ENCODE data around the gene SPATA25. TPM values are rescaled to one million over a fixed set of nuclear protein-coding genes. Genes with fewer than 3 reads are reported as not detected.

The SPATA25 gene
- total and polyA plus RNA-seq, 2 donors (not counting 3 experiments of a cell fraction or from before 2014, with no cell fraction given) = 0.69 to 1.3 TPM

DNA sequence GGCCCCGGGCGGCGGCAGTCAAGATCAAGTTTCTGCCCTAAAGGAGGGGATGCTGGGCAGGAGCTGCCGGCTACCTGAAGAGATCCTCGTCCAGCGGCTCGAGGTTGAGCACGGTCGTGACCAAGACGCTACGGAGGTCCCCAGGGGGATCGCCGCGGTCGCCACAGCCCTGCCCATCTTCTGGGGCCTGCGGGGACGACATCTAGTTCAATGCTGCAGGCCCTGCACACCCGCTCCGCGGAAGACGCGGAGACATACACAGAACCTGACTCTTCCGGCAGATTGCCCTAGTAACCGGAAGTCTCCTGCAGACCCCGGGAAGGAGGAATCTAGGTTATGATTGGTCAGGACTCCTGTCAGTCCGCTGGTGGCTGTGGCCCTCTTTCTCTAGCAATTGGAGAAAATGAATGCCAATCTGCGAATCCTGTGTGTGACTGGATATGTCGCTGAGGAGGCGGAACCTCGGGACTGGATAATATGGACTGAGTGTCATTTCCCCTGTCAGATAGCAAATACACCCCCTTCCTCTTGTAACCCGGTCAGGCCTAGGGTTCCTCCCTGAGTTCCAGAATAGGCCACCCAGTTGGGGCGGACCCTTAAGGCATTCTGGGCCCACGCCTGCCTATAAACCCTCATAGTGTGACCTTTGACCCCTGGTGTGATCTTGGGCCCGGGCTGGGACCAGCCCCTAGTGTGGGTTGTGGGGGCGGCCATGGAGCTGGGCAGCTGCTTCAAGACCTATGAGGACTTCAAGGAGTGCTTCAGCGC lies 30.1 kb downstream of the SPATA25 start, which contains the start of the genes ACOT8 and ZSWIM3:
Gene ACOT8 (minus strand): TSS at position 279 of the 768 bp plus-strand sequence. CDS start 77 bp downstream, at position 202.
Gene ZSWIM3 (plus strand): TSS at position 501 of the 768 bp plus-strand sequence. CDS start 212 bp downstream, at position 713.
- BruUV-seq (replicated peaks) = no TSS peak
- H3K27ac ChIP-seq (ENCODE audit: insufficient read depth, low read depth, low read length) = peak within 1 kb of the TSS; percentile 51
- peak within 1 kb of the TSS; percentile 77 for H2AFZ ChIP-seq (ENCODE audit: low read depth, low read length)
- peaks cover 12% of the 10 kb centered on the region for H3K4me1 ChIP-seq (ENCODE audit: control insufficient read depth, extremely low read depth, insufficient read depth, low read length)
- no peaks in the 10 kb centered on the region for H4K20me1 ChIP-seq (replicated peaks; ENCODE audit: control insufficient read depth, extremely low read depth, insufficient read depth, low read length)
- CTCF ChIA-PET = interaction anchor here (1.1 to 1.9 kb wide), 4 partner anchors 17 to 59 kb away, joined by 3 to 10 read pairs (median 4); no protein-coding TSS in a partner anchor
- H3K9me3 ChIP-seq (replicated peaks; ENCODE audit: control insufficient read depth, insufficient read depth, low read length) = no peaks in the 10 kb centered on the region
- DNase-seq (ENCODE audit: low read depth, low spot score) = peak; percentile 99
- no peaks in the 10 kb centered on the region for H3K9me1 ChIP-seq (replicated peaks; ENCODE audit: control insufficient read depth, extremely low read depth, insufficient read depth, low read length)
- TF ChIP-seq POLR2AphosphoS5 (IDR thresholded peaks at IDR 0.05; ENCODE audit: insufficient read depth, low read depth, low read length) = peak; percentile 75
- no peak for TF ChIP-seq GATA2 (IDR thresholded peaks at IDR 0.05; ENCODE audit: insufficient read depth, insufficient read length, low read depth, low read length)
- peak; percentile 91 for TF ChIP-seq POLR2A (IDR thresholded peaks at IDR 0.05; ENCODE audit: low read depth, low read length)
- dilution Hi-C loops (cut with MboI; ENCODE audit: extremely low pct_ligation_motif_present, low sequenced_read_pairs) (no loop called here), intact Hi-C loops (cut with micrococcal nuclease) (loop anchor here (1.0 to 2.0 kb wide), 6 partner anchors 23 to 78 kb away; partner anchors contain the start of genes CTSA, NEURL2, PCIF1 and UBE2C)
- POLR2A ChIA-PET = interaction anchor here (0.6 to 1.7 kb wide), 2 partner anchors 24 to 46 kb away, joined by 5 to 7 read pairs; partner anchors contain the start of gene ZSWIM1
- FAIRE-seq = peak; percentile 100
- peaks cover 9% of the 10 kb centered on the region for H3K79me2 ChIP-seq (ENCODE audit: control insufficient read depth, insufficient read depth, low read length)
- H3K4me2 ChIP-seq (ENCODE audit: insufficient read depth, low read length) = peak within 1 kb of the TSS; percentile 82
- H3K4me3 ChIP-seq (replicated peaks in 1 of 3; ENCODE audit: insufficient read depth in 1 of 3, low read depth in 1 of 3, low read length in 3 of 3) = peak within 1 kb of the TSS; percentile 32 to 78 (median 66)
- no peaks in the 10 kb centered on the region for H3K36me3 ChIP-seq (ENCODE audit: control insufficient read depth in 2 of 2, extremely low read depth in 1 of 2, insufficient read depth in 2 of 2, low read length in 2 of 2)
- H3K27me3 ChIP-seq (ENCODE audit: control insufficient read depth in 2 of 2, insufficient read depth in 2 of 2, low read length in 2 of 2) = no peaks in the 10 kb centered on the region
- peak within 1 kb of the TSS; percentile 48 for H3K9ac ChIP-seq (replicated peaks; ENCODE audit: extremely low read depth, insufficient read depth, low read length)

DNA sequence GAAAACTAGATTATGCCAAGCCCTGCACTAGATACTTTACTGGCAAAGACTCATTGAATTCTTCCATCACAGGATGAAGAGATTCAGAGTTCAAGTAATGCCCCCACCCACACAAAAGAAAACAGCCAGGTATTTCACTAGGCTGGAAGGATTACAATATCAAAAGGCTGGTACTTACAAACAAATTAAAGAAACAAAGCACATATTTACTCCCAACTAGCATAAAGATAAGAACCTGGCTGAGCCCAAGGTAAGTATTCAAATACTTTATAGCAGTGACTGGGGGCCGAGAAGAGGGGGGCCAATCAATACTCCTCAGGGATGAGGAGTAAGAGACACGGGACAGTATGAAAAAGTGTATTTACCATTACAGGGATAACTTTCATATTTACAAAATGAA lies 33.9 kb downstream of the SPATA25 start:
- no peak overlapping the region for H3K4me2 ChIP-seq (ENCODE audit: insufficient read depth, low read length)
- H3K4me1 ChIP-seq (ENCODE audit: control insufficient read depth, extremely low read depth, insufficient read depth, low read length) = peaks cover 10% of the 10 kb centered on the region
- POLR2A ChIA-PET = no interaction called here
- no peaks in the 10 kb centered on the region for H3K9me3 ChIP-seq (replicated peaks; ENCODE audit: control insufficient read depth, insufficient read depth, low read length)
- H3K36me3 ChIP-seq (ENCODE audit: control insufficient read depth in 2 of 2, extremely low read depth in 1 of 2, insufficient read depth in 2 of 2, low read length in 2 of 2) = peaks cover 0 to 3% of the 10 kb centered on the region in 2 experiments
- dilution Hi-C loops (cut with MboI; ENCODE audit: extremely low pct_ligation_motif_present, low sequenced_read_pairs) = no loop called here
- CTCF ChIA-PET = interaction anchor here (1.0 to 1.9 kb wide), 2 partner anchors 11 to 117 kb away, joined by 4 to 5 read pairs; no protein-coding TSS in a partner anchor
- intact Hi-C loops (cut with micrococcal nuclease) = no loop called here
- H3K79me2 ChIP-seq (ENCODE audit: control insufficient read depth, insufficient read depth, low read length) = peaks cover 9% of the 10 kb centered on the region
- TF ChIP-seq FOS (IDR thresholded peaks at IDR 0.05; ENCODE audit: borderline replicate concordance, insufficient read depth, low read length) = no peak
- no peak for TF ChIP-seq MYC (IDR thresholded peaks at IDR 0.05; ENCODE audit: low read depth, low read length)
- TF ChIP-seq JUN (IDR thresholded peaks at IDR 0.05; ENCODE audit: borderline replicate concordance, insufficient read depth, insufficient read length, low read depth) = no peak
- TF ChIP-seq GATA2 (IDR thresholded peaks at IDR 0.05; ENCODE audit: insufficient read depth, insufficient read length, low read depth, low read length) = no peak
- TF ChIP-seq, protein P1, sequence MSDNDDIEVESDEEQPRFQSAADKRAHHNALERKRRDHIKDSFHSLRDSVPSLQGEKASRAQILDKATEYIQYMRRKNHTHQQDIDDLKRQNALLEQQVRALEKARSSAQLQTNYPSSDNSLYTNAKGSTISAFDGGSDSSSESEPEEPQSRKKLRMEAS (IDR thresholded peaks at IDR 0.05; ENCODE audit: insufficient read depth, insufficient read length) = no peak
- H3K27me3 ChIP-seq (ENCODE audit: control insufficient read depth in 2 of 2, insufficient read depth in 2 of 2, low read length in 2 of 2) = no peaks in the 10 kb centered on the region
- no peaks in the 10 kb centered on the region for H4K20me1 ChIP-seq (replicated peaks; ENCODE audit: control insufficient read depth, extremely low read depth, insufficient read depth, low read length)
- H3K9me1 ChIP-seq (replicated peaks; ENCODE audit: control insufficient read depth, extremely low read depth, insufficient read depth, low read length) = no peaks in the 10 kb centered on the region
- no peak overlapping the region for H3K9ac ChIP-seq (replicated peaks; ENCODE audit: extremely low read depth, insufficient read depth, low read length)
- no peak overlapping the region for H3K27ac ChIP-seq (ENCODE audit: insufficient read depth, low read depth, low read length)
- H2AFZ ChIP-seq (ENCODE audit: low read depth, low read length) = no peak overlapping the region
- no peak for DNase-seq (ENCODE audit: low read depth, low spot score)
- no TSS peak for BruUV-seq (replicated peaks)
- no peak overlapping the region for H3K4me3 ChIP-seq (replicated peaks in 1 of 3; ENCODE audit: insufficient read depth in 1 of 3, low read depth in 1 of 3, low read length in 3 of 3)
- FAIRE-seq = no peak
